ENCODE data around the gene NPM3. TPM values are rescaled to one million over a fixed set of nuclear protein-coding genes. Genes with fewer than 3 reads are reported as not detected.
A peak's percentile ranks its signal among the peaks of the same experiment; 100 is the strongest.

NPM3 gene
- total and polyA plus RNA-seq, 2 experiments from 2014 or later, result 2.9 to 69.6 TPM

DNA sequence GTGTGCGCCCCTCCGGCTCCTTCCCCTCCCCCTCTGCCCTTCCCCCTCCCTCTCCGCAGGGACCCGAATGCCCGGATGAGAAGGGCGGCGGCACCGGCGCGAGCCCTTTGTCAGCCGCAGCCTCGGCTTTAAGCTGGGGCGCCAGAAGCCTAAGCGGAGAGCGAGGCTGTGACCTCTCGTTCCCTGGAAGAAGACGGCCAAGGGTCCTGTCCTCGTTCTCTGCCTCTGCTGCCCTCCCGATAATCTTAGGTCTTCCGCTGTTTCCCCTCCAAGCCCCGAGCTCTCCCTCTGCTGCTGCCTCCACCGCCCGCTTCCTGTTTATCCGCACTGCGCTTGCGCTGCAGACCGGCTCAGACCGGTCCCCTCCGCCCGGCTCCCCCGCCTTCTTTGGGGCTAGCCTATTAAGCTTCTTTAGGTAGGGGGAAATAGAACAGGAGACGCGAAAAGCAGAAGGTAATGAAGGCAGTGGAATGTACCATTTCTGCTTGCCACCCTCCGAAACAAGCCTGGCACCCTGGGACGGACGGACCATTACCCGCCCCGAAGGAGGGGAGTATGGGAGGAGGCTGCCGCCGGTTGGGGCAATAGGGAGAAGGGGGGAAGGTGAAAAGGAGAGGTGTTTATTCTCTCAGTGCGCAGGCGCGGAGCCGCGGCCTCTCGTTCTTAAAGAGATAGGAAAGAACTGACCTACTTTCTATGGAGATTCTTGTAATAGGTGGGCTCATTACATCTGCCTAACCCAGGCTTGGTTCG, 35.0 kb upstream of the NPM3 start, which contains the start of gene OGA:
OGA (minus strand) TSS at position 326 of the 753 bp plus-strand sequence. CDS start 422 bp downstream, outside the sequence.
- Histone ChIP-seq H3K4me1 (ENCODE audit: insufficient read depth) (peaks cover 20% of the 10 kb centered on the region), H4K20me1 (ENCODE audit: insufficient read depth) (peaks cover 37% of the 10 kb centered on the region), H3K9me3 (ENCODE audit: low read depth) (no peaks in the 10 kb centered on the region), H3K36me3 (ENCODE audit: low read depth) (no peaks in the 10 kb centered on the region), H3K4me3 (peak within 1 kb of the TSS; percentile 92), H3K9me2 (ENCODE audit: insufficient read depth) (no peaks in the 10 kb centered on the region), H3K79me2 (ENCODE audit: insufficient read depth) (peaks cover 54% of the 10 kb centered on the region), H3K27ac (peak within 1 kb of the TSS; percentile 89), H3F3A (ENCODE audit: insufficient read depth) (peaks cover 39% of the 10 kb centered on the region), H3K9ac (peak within 1 kb of the TSS; percentile 96), H3K27me3 (replicated peaks; ENCODE audit: insufficient read depth) (no peaks in the 10 kb centered on the region), H2AFZ (peak within 1 kb of the TSS; percentile 94), H3K4me2 (ENCODE audit: unreplicated experiment) (peak within 1 kb of the TSS; percentile 99)
- TF ChIP-seq EZH2phosphoT487 (IDR thresholded peaks at IDR 0.05; ENCODE audit: insufficient read depth, low read depth), result no peak
- no peak for TF ChIP-seq EZH2 (IDR thresholded peaks at IDR 0.05; ENCODE audit: insufficient read depth, poor library complexity, severe bottlenecking)
- in situ Hi-C loops (cut with MboI), result no loop called here
- peak; percentile 99 for DNase-seq
- 0 to 1% methylated on average over 31 to 47 of the region's 47 CpGs for WGBS, 2 experiments (ENCODE audit: low coverage in 1 of 2, low lambda C conversion rate in 2 of 2, missing lambda C conversion rate in 2 of 2)

DNA sequence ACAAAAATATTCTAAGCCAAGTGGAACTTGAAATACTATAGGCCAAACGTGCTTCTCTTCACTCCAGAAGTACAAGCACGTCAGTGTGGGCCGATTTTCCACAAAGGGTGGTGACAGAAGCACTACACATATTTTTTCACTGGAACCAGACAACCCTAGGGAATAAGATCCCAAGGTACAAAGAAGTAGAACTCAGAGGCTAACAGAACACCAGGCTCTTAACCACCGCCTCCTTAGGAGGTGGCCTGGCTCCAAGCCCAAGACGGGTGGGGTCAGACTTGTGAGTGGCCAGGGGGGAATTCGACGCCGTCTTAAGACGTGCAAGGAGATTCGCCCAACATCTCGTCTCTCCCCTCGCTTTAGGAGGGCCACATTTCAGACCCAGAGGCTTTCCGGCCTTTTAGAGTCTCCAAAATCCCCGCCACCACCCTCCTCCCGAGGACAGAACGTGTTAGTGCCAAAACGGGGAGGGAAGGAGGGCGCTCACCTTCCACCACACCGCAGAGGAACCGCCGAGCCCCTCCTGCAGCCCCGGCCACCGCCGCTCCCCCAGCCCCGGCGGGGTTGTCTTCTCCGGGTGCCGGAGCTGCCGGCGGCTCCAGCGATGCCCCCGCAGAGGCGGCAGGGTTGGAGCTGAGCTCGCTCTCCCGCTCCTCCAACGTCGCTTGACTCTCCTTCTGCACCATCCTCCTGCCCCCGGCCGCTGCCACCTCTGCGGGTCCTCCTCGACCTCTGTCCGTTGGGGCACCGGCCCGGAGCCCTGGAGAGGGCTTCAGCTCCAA, 34.3 kb upstream of the NPM3 start:
- Histone ChIP-seq H3K36me3 (ENCODE audit: low read depth) (peaks cover 1% of the 10 kb centered on the region; the same call in 1 of the 2 replicates), H3K9me3 (ENCODE audit: low read depth) (no peaks in the 10 kb centered on the region), H3K4me2 (ENCODE audit: unreplicated experiment) (peak overlapping the region; percentile 99), H3K27ac (peak overlapping the region; percentile 89), H3K79me2 (ENCODE audit: insufficient read depth) (peaks cover 62% of the 10 kb centered on the region), H3K27me3 (replicated peaks; ENCODE audit: insufficient read depth) (no peaks in the 10 kb centered on the region), H3K9ac (peak overlapping the region; percentile 96), H2AFZ (no peak overlapping the region), H4K20me1 (ENCODE audit: insufficient read depth) (peaks cover 45% of the 10 kb centered on the region), H3K9me2 (ENCODE audit: insufficient read depth) (no peaks in the 10 kb centered on the region), H3F3A (ENCODE audit: insufficient read depth) (peaks cover 43% of the 10 kb centered on the region), H3K4me1 (ENCODE audit: insufficient read depth) (peaks cover 28% of the 10 kb centered on the region), H3K4me3 (peak overlapping the region; percentile 92)
- DNase-seq, result peak; percentile 97
- in situ Hi-C loops (cut with MboI), result no loop called here
- 1% methylated on average over 16 to 44 of the region's 44 CpGs for WGBS, 2 experiments (ENCODE audit: low coverage in 1 of 2, low lambda C conversion rate in 2 of 2, missing lambda C conversion rate in 2 of 2)
- TF ChIP-seq EZH2phosphoT487 (IDR thresholded peaks at IDR 0.05; ENCODE audit: insufficient read depth, low read depth), result no peak
- no peak for TF ChIP-seq EZH2 (IDR thresholded peaks at IDR 0.05; ENCODE audit: insufficient read depth, poor library complexity, severe bottlenecking)

DNA sequence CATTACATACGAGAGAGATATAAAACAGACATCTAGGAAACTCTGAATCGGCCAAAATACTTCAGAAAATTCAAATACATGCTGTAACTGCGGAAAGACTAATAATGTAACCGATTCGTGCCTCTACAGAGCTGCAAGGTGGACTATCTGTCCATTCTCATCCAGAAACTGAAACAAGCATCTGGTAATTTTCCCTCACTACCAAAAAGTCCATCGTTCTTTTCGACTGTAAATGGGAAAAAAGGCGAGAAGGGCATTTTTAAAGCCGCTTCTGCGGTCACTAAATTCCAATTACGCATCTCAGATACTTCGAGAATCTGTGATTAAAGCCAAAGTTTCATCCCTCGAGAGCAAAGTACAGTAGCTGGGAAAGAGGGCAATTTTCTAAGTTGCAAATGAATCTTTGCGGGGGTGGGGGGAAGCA, 33.7 kb upstream of the NPM3 start:
- Histone ChIP-seq H3K79me2 (ENCODE audit: insufficient read depth) (peaks cover 68% of the 10 kb centered on the region), H3K4me2 (ENCODE audit: unreplicated experiment) (peak overlapping the region; percentile 99), H4K20me1 (ENCODE audit: insufficient read depth) (peaks cover 48% of the 10 kb centered on the region), H3K4me1 (ENCODE audit: insufficient read depth) (peaks cover 32% of the 10 kb centered on the region), H3F3A (ENCODE audit: insufficient read depth) (peaks cover 43% of the 10 kb centered on the region), H3K27me3 (replicated peaks; ENCODE audit: insufficient read depth) (no peaks in the 10 kb centered on the region), H3K27ac (peak overlapping the region; percentile 89), H3K36me3 (ENCODE audit: low read depth) (peaks cover 7% of the 10 kb centered on the region; the same call in 1 of the 2 replicates), H2AFZ (no peak overlapping the region), H3K9me2 (ENCODE audit: insufficient read depth) (no peaks in the 10 kb centered on the region), H3K9ac (peak overlapping the region; percentile 96), H3K9me3 (ENCODE audit: low read depth) (no peaks in the 10 kb centered on the region), H3K4me3 (peak overlapping the region; percentile 92)
- in situ Hi-C loops (cut with MboI), result no loop called here
- TF ChIP-seq EZH2 (IDR thresholded peaks at IDR 0.05; ENCODE audit: insufficient read depth, poor library complexity, severe bottlenecking), result no peak
- TF ChIP-seq EZH2phosphoT487 (IDR thresholded peaks at IDR 0.05; ENCODE audit: insufficient read depth, low read depth), result no peak
- peak; percentile 64 for DNase-seq
- 0 to 1% methylated on average over 14 of the region's 14 CpGs for WGBS, 2 experiments (ENCODE audit: low coverage in 1 of 2, low lambda C conversion rate in 2 of 2, missing lambda C conversion rate in 2 of 2)

- peaks cover 73% of the 10 kb centered on the region for H3K79me2 ChIP-seq (ENCODE audit: insufficient read depth)
- H3F3A ChIP-seq (ENCODE audit: insufficient read depth), result peaks cover 43% of the 10 kb centered on the region
- peak; percentile 42 for DNase-seq
- WGBS, 2 experiments (ENCODE audit: low coverage in 1 of 2, low lambda C conversion rate in 2 of 2, missing lambda C conversion rate in 2 of 2), result 1 to 2% methylated on average over 5 of the region's 5 CpGs
- peak overlapping the region; percentile 89 for H3K27ac ChIP-seq
- H3K9ac ChIP-seq, result peak overlapping the region; percentile 96
- H3K4me2 ChIP-seq (ENCODE audit: unreplicated experiment), result peak overlapping the region; percentile 99
- H3K4me1 ChIP-seq (ENCODE audit: insufficient read depth), result peaks cover 38% of the 10 kb centered on the region
- peak overlapping the region; percentile 92 for H3K4me3 ChIP-seq
- peaks cover 13% of the 10 kb centered on the region; the same call in 1 of the 2 replicates for H3K36me3 ChIP-seq (ENCODE audit: low read depth)
- no peaks in the 10 kb centered on the region for H3K27me3 ChIP-seq (replicated peaks; ENCODE audit: insufficient read depth)
- H4K20me1 ChIP-seq (ENCODE audit: insufficient read depth), result peaks cover 48% of the 10 kb centered on the region
- no peak overlapping the region for H2AFZ ChIP-seq
- no peaks in the 10 kb centered on the region for H3K9me3 ChIP-seq (ENCODE audit: low read depth)
- TF ChIP-seq EZH2 (IDR thresholded peaks at IDR 0.05; ENCODE audit: insufficient read depth, poor library complexity, severe bottlenecking), result no peak
- TF ChIP-seq EZH2phosphoT487 (IDR thresholded peaks at IDR 0.05; ENCODE audit: insufficient read depth, low read depth), result no peak
- no peaks in the 10 kb centered on the region for H3K9me2 ChIP-seq (ENCODE audit: insufficient read depth)
- in situ Hi-C loops (cut with MboI), result no loop called here
These were observed 33.1 kb upstream of the NPM3 start for GRCh38 chr10:101816376-101816775.

Measured in GM23248 (cell line).